Adrenal gland (tissue), 12 donors: ENCODE measurements around the gene NECTIN1. TPM values are rescaled to one million over a fixed set of nuclear protein-coding genes. Genes with fewer than 3 reads are reported as not detected.

Source experiments
- DNase-seq, 7 donors: peaks; one replicate each; pipeline ENCODE4 v3.0.0-alpha.2; 2019 to 2020
- H3K27ac ChIP-seq, 5 donors: fragments of 200-600 bp; sonication (generic) in 4 of 5; 1 replicate in 3 of 5; 2 replicates in 2 of 5; pipeline versions ENCODE4 v1.5.1 to v1.8.0; 2016 to 2020; ENCODE audit warnings: mild to moderate bottlenecking in 1 of 5
- H3K27me3 ChIP-seq: fragments of 200-600 bp; 2 replicates; pipeline ENCODE4 v1.8.0; 2021
- H3K36me3 ChIP-seq, 2 donors: fragments of 200-600 bp; replicated peaks in 1 of 2; 1 replicate in 1 of 2; 2 replicates in 1 of 2; pipeline versions ENCODE4 v1.5.1 to v1.8.0; 2018 to 2022
- H3K4me1 ChIP-seq, 2 donors: fragments of 200-600 bp; replicated peaks in 1 of 2; 1 replicate in 1 of 2; 2 replicates in 1 of 2; pipeline versions ENCODE4 v1.5.1 to v1.8.0; 2018 to 2021
- H3K4me3 ChIP-seq, 4 donors: fragments of 200-600 bp; sonication (generic) in 3 of 4; one replicate each; pipeline ENCODE4 v1.5.1; 2016 to 2018
- H3K9me3 ChIP-seq, 3 donors: fragments of 200-600 bp; sonication (generic) in 1 of 3; replicated peaks in 1 of 3; 1 replicate in 2 of 3; 2 replicates in 1 of 3; pipeline versions ENCODE4 v1.5.1 to v1.8.0; 2016 to 2021
- CTCF ChIP-seq, 6 experiments: fragments of 450-650 bp in 4 of 6; fragments of 200-600 bp in 2 of 6; sonication (generic) in 1 of 6; IDR thresholded peaks; 1 replicate in 5 of 6; 2 replicates in 1 of 6; pipeline versions ENCODE4 v1.5.1 to v1.8.0; 2016 to 2021; ENCODE audit warnings: antibody characterized with exemption in 6 of 6, mild to moderate bottlenecking in 2 of 6, moderate library complexity in 1 of 6
- POLR2A ChIP-seq, 2 donors: fragments of 450-650 bp; IDR thresholded peaks; one replicate each; pipeline ENCODE4 v1.6.1; 2017; ENCODE audit warnings: antibody characterized with exemption in 2 of 2, mild to moderate bottlenecking in 2 of 2, moderate library complexity in 1 of 2
- WGBS, 4 donors: extraction: QIAGEN DNeasy Blood & Tissue Kit in 2 of 4; methylation state at CpG; one replicate each; pipeline versions ENCODE4 v1.1.5 to v1.1.7; 2013 to 2017; 5-methylcytosine and 5-hydroxymethylcytosine counted together
- intact Hi-C, 2 donors: fragments of 100-400 bp; cut with DNase I; formaldehyde crosslinking; loops; one replicate each; pipeline versions ENCODE4 v1.14.1 to v1.15.0; 2022 to 2023
- polyA plus RNA-seq, 3 donors: library from polyadenylated mRNA; stranded (reverse); fragments of 200-250 nt in 2 of 3; fragments of 350-450 nt in 1 of 3; fragmentation: Illumina TruSeq in 1 of 3; extraction: RNeasy Lipid Tissue Mini Kit (QIAGEN cat#74804) in 1 of 3; gene quantifications; one replicate each; pipeline ENCODE4 v1.2.3, GENCODE V29; 2013 to 2014
- total RNA-seq, 9 donors: library from RNA; depleted of rRNA in 4 of 9; stranded (reverse); fragments of >200 nt in 4 of 9; fragments of 120-200 nt in 1 of 9; fragmentation: NEBNext Ultra II Directional in 1 of 9; extraction: Animal tissue kit (Norgen Biotek cat#: 25700) in 1 of 9; gene quantifications; one replicate each; pipeline versions ENCODE4 v1.1.0 to v1.2.4, GENCODE V29; 2013 to 2023
- donor health status: healthy with polysubstance abuse.
- donor health status: Bipolar disorder and iron deficiency.
- donor health status: DM: yes; HTN: yes; CAD: no.
- donor health status: DM: no; HTN: no; CAD: no.
- donor health status: DM: no; HTN: no; CAD: no.
- donor health status: DM: yes; HTN: yes; CAD: no.

NECTIN1 gene
- total and polyA plus RNA-seq, 12 donors, result 1.6 to 19.6 (median 5.4) TPM

- TF ChIP-seq POLR2A (IDR thresholded peaks at IDR 0.05) (no peak), CTCF (IDR thresholded peaks at IDR 0.05) (no peak)
- intact Hi-C loops, result no loop called here
- H3K27ac ChIP-seq, result no peak overlapping the region
Observed at GRCh38 chr11:119772076-119772475, 43.1 kb upstream of the NECTIN1 start.

GRCh38 chr11:119771172-119771770 is 42.3 kb upstream of the NECTIN1 start:
- H3K36me3 ChIP-seq, result no peaks in the 10 kb centered on the region
- TF ChIP-seq POLR2A (IDR thresholded peaks at IDR 0.05) (no peak), CTCF (IDR thresholded peaks at IDR 0.05) (no peak)
- H3K4me3 ChIP-seq, result no peak overlapping the region
- H3K27ac ChIP-seq, result no peak overlapping the region
- intact Hi-C loops, result no loop called here
- no peak for DNase-seq
- H3K9me3 ChIP-seq, result no peaks in the 10 kb centered on the region
- H3K4me1 ChIP-seq, result no peaks in the 10 kb centered on the region
- H3K27me3 ChIP-seq, result no peaks in the 10 kb centered on the region
- 84 to 88% (median 87%) methylated on average over 9 of the region's 9 CpGs for WGBS, 4 donors

More at GRCh38 chr11:119772076-119772475, 43.1 kb upstream of the NECTIN1 start:
- Histone ChIP-seq H3K9me3 (no peaks in the 10 kb centered on the region), H3K4me1 (no peaks in the 10 kb centered on the region), H3K4me3 (no peak overlapping the region), H3K36me3 (no peaks in the 10 kb centered on the region), H3K27me3 (no peaks in the 10 kb centered on the region)
- DNase-seq, result no peak

GRCh38 chr11:119765628-119766027 is 36.6 kb upstream of the NECTIN1 start:
- Histone ChIP-seq H3K4me3 (no peak overlapping the region), H3K36me3 (no peaks in the 10 kb centered on the region), H3K27ac (no peak overlapping the region), H3K9me3 (no peaks in the 10 kb centered on the region), H3K27me3 (no peaks in the 10 kb centered on the region), H3K4me1 (peaks cover 0 to 10% of the 10 kb centered on the region in 2 donors)
- intact Hi-C loops, result no loop called here
- DNase-seq, result no peak
- TF ChIP-seq POLR2A (IDR thresholded peaks at IDR 0.05) (no peak), CTCF (IDR thresholded peaks at IDR 0.05) (no peak)
- WGBS, 4 donors, result 71 to 82% (median 77%) methylated on average over 4 of the region's 4 CpGs

GRCh38 chr11:119764108-119764868 is 35.3 kb upstream of the NECTIN1 start:
- Histone ChIP-seq H3K4me3 (no peak overlapping the region), H3K9me3 (no peaks in the 10 kb centered on the region), H3K4me1 (peaks cover 0 to 10% of the 10 kb centered on the region in 2 donors), H3K36me3 (no peaks in the 10 kb centered on the region), H3K27ac (peak overlapping the region in 2 of 5 donors; percentile 30 to 69), H3K27me3 (no peaks in the 10 kb centered on the region)
- 23 to 38% (median 31%) methylated on average over 1 to 6 of the region's 6 CpGs for WGBS, 4 donors
- intact Hi-C loops, result no loop called here
- TF ChIP-seq POLR2A (IDR thresholded peaks at IDR 0.05) (no peak), CTCF (IDR thresholded peaks at IDR 0.05) (no peak)
- peak; percentile 82 to 94 (median 91) for DNase-seq
